ENCODE measurements around the gene ZNF260. TPM values are rescaled to one million over a fixed set of nuclear protein-coding genes. Genes with fewer than 3 reads are reported as not detected.

Gene ZNF260
- total and polyA plus RNA-seq, 2 of the 13 experiments (the other 11 are each of a cell fraction or from before 2014, with no cell fraction given) = 2.8 to 10.5 TPM

DNA sequence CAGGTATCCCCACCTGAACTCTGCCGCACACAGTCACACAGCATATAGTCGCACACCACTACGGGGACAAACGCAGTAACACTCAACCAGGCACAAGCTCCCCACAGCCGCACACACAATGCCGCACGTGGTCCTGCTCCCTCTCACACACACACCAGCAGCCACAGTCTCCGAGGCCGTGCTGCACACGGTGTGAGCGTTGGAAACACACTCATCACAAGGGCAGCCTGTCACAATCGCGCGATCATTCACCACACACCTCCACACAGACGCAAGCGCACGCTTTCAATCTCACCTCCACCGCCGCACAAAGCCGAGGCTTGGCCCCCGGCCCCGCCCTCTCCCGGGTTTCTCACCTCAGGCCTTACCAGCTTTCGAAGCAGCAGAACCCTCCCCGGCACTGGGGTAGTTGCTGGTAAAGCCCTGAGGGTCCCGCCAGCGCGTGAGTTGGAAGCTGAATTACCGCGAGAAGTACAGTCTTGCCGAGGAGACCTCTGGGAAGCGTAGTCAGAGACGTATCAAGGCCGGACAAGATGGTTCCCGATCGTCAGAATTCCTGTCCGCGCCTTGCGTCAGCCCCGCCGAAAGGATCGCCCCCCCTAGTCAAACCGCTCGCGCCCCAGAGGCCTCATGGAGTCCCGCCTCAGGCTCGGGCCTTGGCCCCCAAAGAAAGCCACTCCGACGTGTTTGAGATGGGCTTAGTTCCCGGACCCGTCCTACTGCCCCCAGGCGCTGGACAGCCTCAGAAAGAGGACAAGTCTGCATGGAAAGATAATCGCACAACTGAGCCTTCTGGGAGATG is 38.8 kb downstream of the ZNF260 start, which contains the start of gene ZNF566 (continued):
- TF ChIP-seq SCMH1 (CRISPR knock-in tag; IDR thresholded peaks at IDR 0.05; ENCODE audit: borderline replicate concordance) = no peak
- peak; percentile 65; the same call in 1 of the 2 replicates for TF ChIP-seq SP4 (CRISPR knock-in tag; IDR thresholded peaks at IDR 0.05)
- TF ChIP-seq CREB1 (IDR thresholded peaks at IDR 0.05) = peak; percentile 42; the same call in 1 of the 2 replicates
- TF ChIP-seq CREB1 (CRISPR knock-in tag; IDR thresholded peaks at IDR 0.05) = peak; percentile 89
- TF ChIP-seq ZNF326 (CRISPR knock-in tag; IDR thresholded peaks at IDR 0.05; ENCODE audit: borderline replicate concordance) = no peak
- no peak for TF ChIP-seq MAZ (IDR thresholded peaks at IDR 0.05; ENCODE audit: borderline replicate concordance, low read depth, low read length)
- peak; percentile 46; the same call in 1 of the 2 replicates for TF ChIP-seq MAZ (CRISPR knock-in tag; IDR thresholded peaks at IDR 0.05; ENCODE audit: low read depth)
- TF ChIP-seq, protein P1, sequence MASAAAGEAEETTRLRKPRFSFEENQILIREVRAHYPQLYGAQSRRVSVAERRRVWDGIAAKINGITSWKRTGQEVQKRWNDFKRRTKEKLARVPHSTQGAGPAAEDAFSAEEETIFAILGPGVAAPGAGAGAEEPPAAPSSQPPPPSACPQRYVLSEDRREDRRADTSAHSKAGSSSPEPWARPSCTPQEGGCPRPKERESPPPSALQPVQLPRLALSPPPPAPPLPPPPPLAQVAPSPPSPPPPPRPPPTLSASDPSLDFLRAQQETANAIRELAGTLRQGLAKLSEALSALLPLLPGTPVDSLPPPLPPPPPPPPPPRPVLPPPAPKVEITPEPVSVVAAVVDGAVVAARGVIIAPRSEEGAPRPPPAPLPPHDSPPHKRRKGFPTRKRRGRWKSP (CRISPR knock-in tag; IDR thresholded peaks at IDR 0.05) = peak; percentile 82
- TF ChIP-seq, protein P2, sequence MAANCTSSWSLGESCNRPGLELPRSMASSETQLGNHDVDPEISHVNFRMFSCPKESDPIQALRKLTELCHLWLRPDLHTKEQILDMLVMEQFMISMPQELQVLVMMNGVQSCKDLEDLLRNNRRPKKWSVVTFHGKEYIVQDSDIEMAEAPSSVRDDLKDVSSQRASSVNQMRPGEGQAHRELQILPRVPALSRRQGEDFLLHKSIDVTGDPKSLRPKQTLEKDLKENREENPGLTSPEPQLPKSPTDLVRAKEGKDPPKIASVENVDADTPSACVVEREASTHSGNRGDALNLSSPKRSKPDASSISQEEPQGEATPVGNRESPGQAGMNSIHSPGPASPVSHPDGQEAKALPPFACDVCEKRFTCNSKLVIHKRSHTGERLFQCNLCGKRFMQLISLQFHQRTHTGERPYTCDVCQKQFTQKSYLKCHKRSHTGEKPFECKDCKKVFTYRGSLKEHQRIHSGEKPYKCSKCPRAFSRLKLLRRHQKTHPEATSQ (CRISPR knock-in tag; IDR thresholded peaks at IDR 0.05; ENCODE audit: borderline replicate concordance) = 0 out of 2 replicates have a peak, but pooled peaks have one; percentile 11
- TF ChIP-seq, protein P3, sequence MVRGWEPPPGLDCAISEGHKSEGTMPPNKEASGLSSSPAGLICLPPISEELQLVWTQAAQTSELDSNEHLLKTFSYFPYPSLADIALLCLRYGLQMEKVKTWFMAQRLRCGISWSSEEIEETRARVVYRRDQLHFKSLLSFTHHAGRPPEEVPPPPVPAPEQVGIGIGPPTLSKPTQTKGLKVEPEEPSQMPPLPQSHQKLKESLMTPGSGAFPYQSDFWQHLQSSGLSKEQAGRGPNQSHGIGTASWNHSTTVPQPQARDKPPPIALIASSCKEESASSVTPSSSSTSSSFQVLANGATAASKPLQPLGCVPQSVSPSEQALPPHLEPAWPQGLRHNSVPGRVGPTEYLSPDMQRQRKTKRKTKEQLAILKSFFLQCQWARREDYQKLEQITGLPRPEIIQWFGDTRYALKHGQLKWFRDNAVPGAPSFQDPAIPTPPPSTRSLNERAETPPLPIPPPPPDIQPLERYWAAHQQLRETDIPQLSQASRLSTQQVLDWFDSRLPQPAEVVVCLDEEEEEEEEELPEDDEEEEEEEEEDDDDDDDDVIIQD (CRISPR knock-in tag; IDR thresholded peaks at IDR 0.05; ENCODE audit: low read depth) = no peak
- TF ChIP-seq, protein P4, sequence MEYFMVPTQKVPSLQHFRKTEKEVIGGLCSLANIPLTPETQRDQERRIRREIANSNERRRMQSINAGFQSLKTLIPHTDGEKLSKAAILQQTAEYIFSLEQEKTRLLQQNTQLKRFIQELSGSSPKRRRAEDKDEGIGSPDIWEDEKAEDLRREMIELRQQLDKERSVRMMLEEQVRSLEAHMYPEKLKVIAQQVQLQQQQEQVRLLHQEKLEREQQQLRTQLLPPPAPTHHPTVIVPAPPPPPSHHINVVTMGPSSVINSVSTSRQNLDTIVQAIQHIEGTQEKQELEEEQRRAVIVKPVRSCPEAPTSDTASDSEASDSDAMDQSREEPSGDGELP (IDR thresholded peaks at IDR 0.05; ENCODE audit: borderline replicate concordance, low read depth) = no peak
- no peak; the same call in 1 of the 2 replicates for TF ChIP-seq ZNF746 (CRISPR knock-in tag; IDR thresholded peaks at IDR 0.05)
- TF ChIP-seq ZNF530 (CRISPR knock-in tag; IDR thresholded peaks at IDR 0.05; ENCODE audit: low read depth) = peak; percentile 39; the same call in 1 of the 2 replicates
- TF ChIP-seq MEF2D (CRISPR knock-in tag; IDR thresholded peaks at IDR 0.05) = peak; percentile 72
- no peak for TF ChIP-seq NFKBIZ (CRISPR knock-in tag; IDR thresholded peaks at IDR 0.05)
- TF ChIP-seq MZF1 (CRISPR knock-in tag; IDR thresholded peaks at IDR 0.05; ENCODE audit: borderline replicate concordance) = peak; percentile 80; the same call in 1 of the 2 replicates
- peak; percentile 40; the same call in 1 of the 2 replicates for TF ChIP-seq WIZ (CRISPR knock-in tag; IDR thresholded peaks at IDR 0.05)
- no peak for TF ChIP-seq ZNF782 (CRISPR knock-in tag; IDR thresholded peaks at IDR 0.05; ENCODE audit: borderline replicate concordance)
- peak; percentile 82; the same call in 1 of the 2 replicates for TF ChIP-seq KDM5A (IDR thresholded peaks at IDR 0.05; ENCODE audit: borderline replicate concordance, low read length)
- no peak for TF ChIP-seq ZZZ3 (CRISPR knock-in tag; IDR thresholded peaks at IDR 0.05; ENCODE audit: borderline replicate concordance)
- TF ChIP-seq ZNF251 (CRISPR knock-in tag; IDR thresholded peaks at IDR 0.05) = no peak
- peak; percentile 59 for TF ChIP-seq ZNF792 (CRISPR knock-in tag; IDR thresholded peaks at IDR 0.05)
- TF ChIP-seq, protein P5, sequence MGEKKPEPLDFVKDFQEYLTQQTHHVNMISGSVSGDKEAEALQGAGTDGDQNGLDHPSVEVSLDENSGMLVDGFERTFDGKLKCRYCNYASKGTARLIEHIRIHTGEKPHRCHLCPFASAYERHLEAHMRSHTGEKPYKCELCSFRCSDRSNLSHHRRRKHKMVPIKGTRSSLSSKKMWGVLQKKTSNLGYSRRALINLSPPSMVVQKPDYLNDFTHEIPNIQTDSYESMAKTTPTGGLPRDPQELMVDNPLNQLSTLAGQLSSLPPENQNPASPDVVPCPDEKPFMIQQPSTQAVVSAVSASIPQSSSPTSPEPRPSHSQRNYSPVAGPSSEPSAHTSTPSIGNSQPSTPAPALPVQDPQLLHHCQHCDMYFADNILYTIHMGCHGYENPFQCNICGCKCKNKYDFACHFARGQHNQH (CRISPR knock-in tag; IDR thresholded peaks at IDR 0.05) = peak; percentile 72; the same call in 1 of the 2 replicates
- TF ChIP-seq ZNF335 (CRISPR knock-in tag; IDR thresholded peaks at IDR 0.05) = peak; percentile 89

All from HepG2 (cell line).